ENCODE measurements around the gene SNX25.
A peak's percentile ranks its signal among the peaks of the same experiment; 100 is the strongest.
"Not testable (repeated sequence)": the region's sequence is repeated elsewhere in the genome, so short reads cannot be mapped to it uniquely, and the experiment has no call there.

The SNX25 gene

DNA sequence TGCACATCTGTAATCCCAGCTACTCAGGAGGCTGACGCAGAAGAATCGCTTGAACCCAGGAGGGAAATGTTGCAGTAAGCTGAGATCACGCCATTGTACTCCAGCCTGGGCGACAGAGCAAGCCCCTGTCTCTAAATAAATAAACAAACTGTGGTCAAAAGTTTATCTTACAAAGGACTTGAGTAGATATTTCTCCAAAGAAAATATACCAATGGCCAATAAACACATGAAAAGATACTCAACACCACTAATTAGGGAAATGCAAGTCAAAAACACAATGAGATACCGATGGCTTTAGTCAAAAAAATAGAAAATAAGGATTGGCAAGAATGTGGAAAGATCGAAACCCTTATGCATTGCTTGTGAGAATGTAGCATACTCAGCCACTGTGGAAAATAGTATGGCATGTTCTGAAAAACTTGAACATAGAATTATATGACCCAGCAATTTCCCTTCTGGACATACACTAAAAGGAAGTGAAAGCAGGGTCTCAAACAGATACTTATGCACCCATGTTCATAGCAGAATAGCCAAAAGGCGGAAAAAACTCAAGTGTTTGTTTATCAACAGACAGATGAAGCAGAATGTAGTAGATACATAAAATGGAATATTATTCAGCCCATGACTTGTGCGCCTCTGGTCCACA, 3.6 kb upstream of the SNX25 start:
- DNase-seq: no peak

DNA sequence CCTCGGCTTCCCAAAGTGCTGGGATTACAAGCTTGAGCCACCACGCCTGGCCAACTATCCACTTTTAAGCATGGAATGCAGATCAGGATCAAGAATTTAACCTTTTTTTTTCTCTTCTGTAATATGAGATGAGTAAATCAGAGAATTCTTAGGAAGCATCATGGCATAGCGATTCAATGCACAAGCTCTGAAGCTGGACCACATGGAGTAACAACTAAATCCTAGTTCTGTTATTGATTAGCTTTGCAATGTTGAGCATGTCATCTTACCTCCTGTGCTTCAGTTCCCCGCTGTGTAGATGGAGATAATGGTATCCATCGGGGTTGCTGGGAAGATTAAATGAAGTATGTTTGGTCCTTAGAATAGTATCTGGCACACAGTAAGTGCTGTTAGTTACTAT, 1.9 kb upstream of the SNX25 start:
- DNase-seq: no peak

DNA sequence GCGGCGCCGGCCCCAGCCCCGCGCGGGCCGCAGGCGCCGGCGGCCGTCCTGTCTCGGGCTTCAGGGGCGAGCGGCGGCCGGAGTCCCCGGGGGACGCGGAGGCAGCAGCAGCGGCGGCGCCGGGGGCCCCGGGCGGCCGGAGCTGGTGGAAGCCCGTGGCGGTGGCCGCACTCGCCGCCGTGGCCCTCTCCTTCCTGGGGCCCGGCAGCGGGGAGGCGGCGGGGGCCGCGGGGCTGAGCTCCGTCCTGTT, 379 bp downstream of the SNX25 start:
- not testable (repeated sequence) for DNase-seq

DNA sequence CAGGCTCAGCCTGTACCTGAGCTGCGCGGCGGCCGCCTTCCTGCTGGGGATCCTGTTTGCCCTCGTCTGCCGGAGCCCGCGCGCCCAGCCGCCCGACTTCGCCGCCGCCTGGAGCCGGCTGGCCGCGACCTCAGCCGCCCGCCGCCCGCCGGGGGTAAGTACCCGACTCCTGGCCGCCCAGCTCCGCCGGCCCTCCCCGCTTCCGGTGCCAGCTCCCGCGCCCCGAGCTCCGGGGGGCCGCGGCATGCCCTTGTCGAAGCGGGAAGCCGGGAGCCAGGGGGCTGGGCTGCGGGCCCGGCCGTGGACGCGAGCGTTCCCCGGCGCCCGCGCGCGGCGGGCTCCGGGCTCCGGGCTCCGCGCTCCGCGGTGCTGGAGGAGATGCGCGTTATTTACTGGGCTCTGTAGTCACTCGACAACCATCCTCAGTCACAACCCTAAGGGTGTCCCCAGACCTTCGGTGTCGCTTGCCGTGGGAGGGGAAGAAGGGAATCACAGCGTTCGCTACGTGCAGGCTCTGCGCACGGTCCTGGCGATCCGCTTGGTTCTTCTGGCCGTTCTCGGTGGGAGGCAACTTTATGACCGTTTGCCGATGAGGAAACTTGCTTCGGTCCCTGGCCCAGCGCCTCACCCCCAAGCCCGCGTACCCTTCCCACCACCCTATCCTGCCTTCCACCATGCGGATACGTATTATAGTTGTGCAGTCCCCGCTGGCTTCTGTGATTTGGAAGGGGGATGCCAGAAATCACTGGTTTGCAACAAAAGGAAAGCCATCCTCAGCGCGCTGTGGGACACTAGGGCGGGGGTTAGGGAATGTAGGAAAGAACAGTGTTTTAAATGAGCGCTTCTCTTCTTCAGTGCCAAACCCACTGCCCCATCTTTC, 944 bp downstream of the SNX25 start:
- peak; percentile 50 for DNase-seq

DNA sequence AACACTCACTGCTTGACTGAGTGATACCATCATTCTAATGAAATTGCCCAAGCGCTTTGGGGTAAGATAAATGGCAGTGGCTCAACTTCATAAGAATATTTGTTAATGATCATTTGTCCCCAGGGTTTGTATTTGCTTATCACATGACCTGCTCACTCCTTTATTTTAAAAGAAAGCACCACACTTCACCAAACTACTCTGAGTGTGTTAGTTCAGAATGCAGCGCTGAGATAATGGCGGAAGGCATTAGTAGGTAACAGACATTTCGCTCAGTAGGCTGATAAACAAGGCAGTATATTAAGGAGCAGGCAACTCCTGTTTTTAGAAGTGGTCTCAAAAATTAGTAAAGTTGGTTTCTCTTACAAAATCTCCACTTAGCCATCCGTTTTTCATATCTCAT, 1.6 kb downstream of the SNX25 start:
- no peak for DNase-seq

DNA sequence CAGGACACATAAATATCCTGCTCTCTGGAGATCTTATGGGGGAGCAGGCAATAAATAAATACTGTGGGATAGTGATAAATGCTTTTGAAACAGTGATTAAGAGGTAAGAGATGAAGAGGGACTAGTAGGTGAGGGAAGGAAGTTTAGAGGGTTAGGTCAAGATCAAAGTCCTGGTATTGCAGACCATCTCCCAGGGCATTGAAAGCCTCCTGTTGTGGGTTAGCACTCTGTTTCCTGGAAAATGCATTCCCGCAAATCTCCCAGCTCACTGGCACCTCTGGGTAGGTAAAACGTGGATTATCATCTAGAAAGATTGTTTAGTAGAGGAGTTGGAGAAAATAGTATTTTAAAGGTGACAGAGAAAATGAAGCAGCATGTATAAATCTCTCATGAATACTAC, 2.2 kb downstream of the SNX25 start:
- no peak for DNase-seq

- DNase-seq: no peak
Measured at GRCh38 chr4:185212581-185212980, 3.2 kb downstream of the SNX25 start.

DNA sequence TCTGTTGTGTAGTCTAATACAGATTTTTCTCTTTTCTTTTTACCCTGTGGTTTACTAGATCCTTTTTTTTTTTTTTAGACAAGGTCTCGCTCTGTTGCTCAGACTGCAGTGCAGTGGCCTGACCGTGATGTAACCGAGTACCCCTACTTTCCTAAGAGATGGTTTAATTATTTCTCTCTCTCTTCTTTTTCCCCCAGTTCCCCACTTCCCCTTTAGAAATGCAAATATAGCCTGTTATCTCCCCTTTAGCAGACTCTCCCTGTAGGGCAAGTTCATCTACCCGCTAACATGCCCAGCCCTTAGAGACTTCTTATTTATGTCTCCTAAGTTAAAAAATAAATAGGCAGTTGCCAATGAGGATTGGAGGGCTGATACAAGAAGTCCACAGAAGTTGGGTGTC, 4.5 kb downstream of the SNX25 start:
- no peak for DNase-seq

DNA sequence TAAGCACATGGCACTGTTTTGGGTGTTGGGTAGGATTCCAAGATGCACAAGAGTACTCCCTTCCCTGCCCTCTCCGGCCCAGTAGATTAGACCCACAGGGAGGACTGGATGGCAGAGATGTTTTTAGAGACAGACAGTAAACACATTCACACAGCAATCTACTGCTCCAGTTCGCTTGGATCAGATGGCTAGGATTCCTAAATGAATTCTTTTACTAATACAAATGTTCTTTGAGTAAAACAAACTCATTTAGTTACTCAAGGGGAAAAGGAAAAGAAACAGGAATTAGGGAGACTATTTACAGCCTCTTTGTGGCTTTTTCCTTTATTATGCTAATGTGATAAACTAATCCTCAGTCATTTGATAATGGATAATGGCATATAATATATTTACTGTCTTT, 5.9 kb downstream of the SNX25 start:
- DNase-seq: no peak

DNA sequence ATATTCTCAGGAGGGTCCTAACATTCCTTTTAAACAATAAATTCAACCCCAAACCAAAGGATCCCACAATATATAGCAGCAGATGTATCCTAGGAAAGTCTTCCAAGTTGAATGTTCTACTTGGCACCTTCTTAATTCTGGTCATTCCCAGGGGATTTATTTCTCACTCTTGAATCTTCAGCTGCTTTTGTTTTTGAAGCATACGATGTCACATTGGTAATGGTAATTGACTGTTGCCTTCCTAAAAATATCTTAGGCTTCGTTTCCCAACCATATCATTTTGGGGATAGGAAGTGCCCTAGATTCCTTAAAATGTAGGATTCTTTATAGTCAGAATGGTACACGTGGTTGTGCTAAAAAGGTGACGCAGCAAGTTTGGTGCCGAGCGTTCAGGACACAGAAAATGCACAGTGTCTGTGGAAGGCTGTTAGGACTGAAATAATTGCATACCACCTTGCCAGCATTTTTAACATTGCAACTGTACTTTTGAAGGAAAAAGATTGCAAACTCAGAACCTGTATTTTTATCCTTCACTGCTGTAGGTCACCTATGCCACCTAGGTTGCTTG, 8.1 kb downstream of the SNX25 start:
- DNase-seq: no peak

DNA sequence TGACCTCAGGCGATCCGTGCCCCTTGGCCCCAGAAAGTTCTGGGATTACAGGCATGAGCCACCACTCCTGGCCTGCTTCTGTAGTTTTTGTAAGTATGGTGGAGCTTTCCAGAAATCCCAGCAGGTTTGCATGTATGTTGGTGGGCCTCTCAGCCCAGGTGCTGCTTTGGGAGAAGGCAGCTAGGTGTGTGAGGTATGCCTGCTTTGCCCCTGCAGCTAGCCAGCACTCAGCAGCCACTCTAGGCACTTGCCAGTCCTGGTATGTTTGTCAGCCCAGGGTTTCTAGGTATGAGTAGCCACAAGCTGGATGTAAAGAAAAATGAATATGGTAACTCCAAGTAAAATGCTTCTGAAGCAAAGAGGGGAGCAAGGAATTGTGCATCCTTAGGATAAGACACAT, 8.9 kb downstream of the SNX25 start:
- no peak for DNase-seq

DNA sequence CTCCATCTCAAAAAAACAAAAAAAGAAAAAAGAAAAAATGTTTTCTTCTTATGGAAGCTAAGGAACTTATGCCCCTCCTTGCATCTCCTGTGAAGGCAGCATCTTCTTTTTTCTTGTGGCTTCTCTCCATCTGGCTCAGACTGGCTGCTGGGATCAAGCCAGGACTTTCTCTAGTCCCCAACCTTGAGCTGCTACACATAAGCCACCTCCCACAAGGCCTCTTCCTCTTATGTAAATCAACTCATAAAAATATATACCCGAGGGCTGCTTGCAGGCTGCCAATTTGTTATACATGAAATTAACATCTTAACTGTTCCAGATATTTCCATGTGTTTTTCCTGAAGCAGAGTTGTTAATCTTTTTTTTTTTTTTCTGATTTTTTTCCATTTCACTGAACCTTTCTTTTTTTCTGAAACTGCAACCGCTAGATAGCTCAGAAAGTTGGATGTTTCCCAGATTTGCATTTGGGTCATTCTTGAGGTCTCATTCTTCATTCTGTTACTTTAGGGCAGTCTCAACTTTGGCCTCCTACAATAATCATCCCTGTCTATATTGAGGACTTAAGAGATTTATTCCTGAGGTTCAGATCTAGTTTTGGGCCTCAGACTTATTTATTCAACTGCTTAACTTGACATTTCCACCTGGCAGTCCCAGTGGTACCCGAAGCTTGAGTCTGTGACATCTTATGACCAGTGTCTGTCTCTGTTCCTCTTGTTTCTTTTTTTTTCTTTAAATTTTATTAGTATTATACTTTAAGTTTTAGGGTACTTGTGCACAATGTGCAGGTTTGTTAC, 10.3 kb downstream of the SNX25 start:
- no peak for DNase-seq

DNA sequence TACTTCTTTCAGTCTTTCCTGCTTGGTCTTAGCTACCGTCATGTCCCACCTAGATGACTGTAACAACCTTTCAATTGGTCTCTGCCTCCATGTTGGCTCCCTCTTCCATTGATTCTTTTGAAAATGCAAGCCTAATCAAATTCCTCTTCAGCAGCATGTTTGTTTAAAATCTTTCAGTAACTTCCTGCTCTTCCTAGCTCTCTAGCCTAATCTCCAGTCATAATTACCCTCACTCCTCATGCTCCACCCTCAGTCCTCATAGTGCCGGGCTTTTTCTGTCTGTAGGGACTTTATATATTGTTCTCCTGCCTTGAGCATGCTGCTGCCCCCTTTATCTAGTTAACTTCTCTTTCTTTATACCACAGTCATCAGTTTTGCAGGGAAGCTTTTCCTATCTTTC, 12.1 kb downstream of the SNX25 start:
- no peak for DNase-seq

- DNase-seq: no peak
Measured at GRCh38 chr4:185221912-185222311, 12.5 kb downstream of the SNX25 start.

DNA sequence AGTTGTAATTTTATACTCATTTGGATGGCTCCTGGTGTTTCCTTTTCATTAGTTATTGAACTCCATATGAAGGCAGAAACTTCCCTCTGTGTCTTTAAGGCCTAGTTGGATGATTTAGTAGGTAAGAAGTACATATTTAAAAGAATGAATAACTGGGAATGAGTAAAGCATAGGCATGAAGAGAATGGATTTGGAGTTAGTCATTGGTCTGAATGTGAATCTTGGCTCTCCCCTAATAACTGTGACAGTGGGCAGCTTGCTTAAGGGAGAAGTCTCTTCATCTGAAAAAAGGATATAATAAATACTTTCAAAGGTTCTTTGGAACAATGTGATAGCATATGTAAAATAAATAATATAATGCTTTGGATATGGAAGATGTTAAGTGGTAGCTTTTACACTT, 13.2 kb downstream of the SNX25 start:
- DNase-seq: no peak

- no peak for DNase-seq
Measured at GRCh38 chr4:185224597-185224996, 15.2 kb downstream of the SNX25 start.

DNA sequence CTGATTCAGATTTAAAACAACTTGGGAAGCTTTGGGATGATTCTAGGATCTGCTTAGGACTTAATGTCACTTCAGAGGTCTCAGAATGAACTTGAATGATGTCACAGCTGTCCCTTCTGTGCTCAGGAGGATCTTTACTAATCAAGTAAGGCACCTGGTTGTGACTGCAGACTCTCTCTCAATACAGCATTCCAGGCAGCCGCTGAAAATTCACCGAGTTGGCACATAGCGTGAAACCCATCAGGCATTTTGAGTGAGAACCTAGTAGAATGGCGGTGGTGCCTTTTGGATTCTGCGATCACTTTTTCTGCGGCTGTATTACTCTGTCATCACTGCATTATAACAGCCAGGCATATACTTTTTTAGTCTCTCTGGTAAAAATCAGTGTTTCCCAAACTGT, 16.5 kb downstream of the SNX25 start:
- DNase-seq: no peak

GRCh38 chr4:185227131-185227551, 17.7 kb downstream of the SNX25 start:
- DNase-seq: no peak

DNA sequence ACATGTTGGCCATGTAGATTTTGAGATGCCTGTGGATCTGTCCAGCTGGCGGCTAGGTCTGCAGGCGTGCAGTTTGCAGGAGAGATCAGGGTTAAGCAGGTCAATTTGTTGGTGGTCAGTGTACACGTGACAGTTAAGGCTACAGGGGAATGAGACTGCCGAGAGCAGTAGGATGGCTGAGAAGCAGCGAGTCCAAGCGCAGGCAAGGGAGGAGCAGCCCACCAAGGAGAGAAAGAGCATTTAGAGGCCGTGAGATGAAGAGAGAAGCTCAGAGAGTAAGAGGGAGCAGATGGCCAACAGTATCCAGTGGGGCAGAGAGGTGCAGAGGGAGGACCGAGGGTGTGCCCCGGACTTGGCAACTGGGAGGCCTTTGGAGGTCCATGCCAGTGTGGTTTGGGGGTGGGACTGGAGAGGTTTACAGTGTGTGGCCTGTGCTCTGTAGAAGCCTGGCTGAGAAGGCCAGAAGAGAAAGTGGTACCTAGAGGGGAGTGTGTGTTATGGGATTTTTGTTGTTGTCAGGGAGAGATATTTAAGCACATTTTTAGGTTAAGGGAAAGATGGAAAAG, 18.4 kb downstream of the SNX25 start:
- no peak for DNase-seq

DNA sequence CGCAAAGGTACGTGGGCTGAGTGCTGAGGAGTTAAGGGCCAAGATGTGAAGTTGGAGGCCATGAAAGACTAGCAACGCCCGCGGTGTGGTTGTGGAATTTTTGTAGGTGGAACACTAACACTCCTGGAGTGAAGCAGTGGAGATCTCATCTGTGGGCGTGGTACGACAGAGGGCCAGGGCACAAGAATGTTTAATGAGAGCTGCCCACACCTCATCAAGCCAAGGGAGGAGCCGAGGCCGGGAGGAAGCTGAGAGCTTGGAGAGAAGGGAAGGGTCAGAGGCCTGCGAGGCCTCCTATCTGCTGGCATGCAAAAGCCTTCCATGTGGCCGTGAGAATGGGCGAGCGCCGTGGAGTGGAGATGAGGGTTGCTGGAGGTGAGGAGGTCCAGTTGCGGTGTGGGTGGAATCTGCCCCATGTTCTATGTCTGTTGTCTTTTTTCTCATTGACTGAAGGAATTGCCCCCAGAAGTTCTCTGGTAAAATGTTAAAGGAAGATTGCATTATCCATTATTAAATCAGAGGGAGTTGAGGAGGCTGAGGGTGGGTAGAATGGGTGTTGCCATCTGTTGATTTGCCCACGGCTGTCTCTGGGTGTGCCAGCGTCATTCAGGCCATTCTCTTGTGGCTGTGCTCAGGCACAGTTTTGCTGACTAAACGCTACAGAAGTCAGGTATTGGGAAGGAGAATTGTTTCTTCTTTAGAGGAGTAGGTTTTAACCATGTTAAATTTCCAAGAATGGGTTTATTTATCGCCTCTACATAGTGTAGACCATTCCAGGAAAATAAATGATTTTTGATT, 19.8 kb downstream of the SNX25 start:
- no peak for DNase-seq

GRCh38 chr4:185232370-185232769, 23.0 kb downstream of the SNX25 start:
- DNase-seq: no peak

GRCh38 chr4:185235119-185235842, 25.9 kb downstream of the SNX25 start:
- no peak for DNase-seq

All from activated naive CD4-positive, alpha-beta T cell treated with anti-CD3 and anti-CD28 coated beads, Interleukin-2, amount 50 U/mL, for 16 hours (primary cell).